ENCODE data around the gene CIAO1.

DNA sequence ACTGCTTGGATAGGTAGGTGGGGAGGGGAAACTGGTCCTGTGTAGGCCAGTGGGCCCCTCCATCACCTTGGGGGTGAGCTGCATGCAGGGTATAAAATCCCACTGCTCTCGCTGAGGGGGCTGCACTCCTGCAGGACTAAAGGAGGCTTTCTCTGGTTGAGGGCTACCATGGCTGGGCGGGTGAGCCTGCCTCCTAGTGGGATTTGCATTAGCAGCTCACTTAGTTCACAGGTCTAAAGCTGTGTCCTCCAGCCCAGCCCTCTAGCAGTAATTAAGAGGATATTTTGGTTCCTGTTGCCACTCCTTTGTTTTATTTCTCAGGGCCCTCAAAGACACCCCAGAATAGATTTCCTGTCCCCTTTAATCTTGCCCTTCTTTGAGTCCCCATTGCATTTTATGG is 24.8 kb upstream of the CIAO1 start:
- TF ChIP-seq CTCF (IDR thresholded peaks at IDR 0.05 in 8 of 11, conservative IDR thresholded peaks at IDR 0.05 in 3 of 11) = no peak
- TF ChIP-seq POLR2A (IDR thresholded peaks at IDR 0.05) = no peak
- no peak for TF ChIP-seq POLR2AphosphoS5 (IDR thresholded peaks at IDR 0.05)
